Measurements from ENCODE around the gene RASL12. TPM values are rescaled to one million over a fixed set of nuclear protein-coding genes. Genes with fewer than 3 reads are reported as not detected.

RASL12 gene, protein sequence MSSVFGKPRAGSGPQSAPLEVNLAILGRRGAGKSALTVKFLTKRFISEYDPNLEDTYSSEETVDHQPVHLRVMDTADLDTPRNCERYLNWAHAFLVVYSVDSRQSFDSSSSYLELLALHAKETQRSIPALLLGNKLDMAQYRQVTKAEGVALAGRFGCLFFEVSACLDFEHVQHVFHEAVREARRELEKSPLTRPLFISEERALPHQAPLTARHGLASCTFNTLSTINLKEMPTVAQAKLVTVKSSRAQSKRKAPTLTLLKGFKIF
- 2.7 TPM for total RNA-seq
- polyA plus RNA-seq = 6.8 TPM
- long read RNA-seq, donor 1 = 0 reads
- long read RNA-seq, donor 2 = 0 reads
- long read RNA-seq, donor 3, partial matches to known transcripts = 0 of 2 reads
- long read RNA-seq, donor 3, other reads (novel, unspliced or antisense) = 0 of 2 reads
- long read RNA-seq, donor 4, partial matches to known transcripts = 0 of 2 reads
- long read RNA-seq, donor 4, other reads (novel, unspliced or antisense) = 0 of 2 reads
- long read RNA-seq, donor 5 = 0 reads
- long read RNA-seq, donor 6, partial matches to known transcripts = 0 of 1 reads
- long read RNA-seq, donor 6, other reads (novel, unspliced or antisense) = 0 of 1 reads
- long read RNA-seq, donor 7 = 0 reads
- long read RNA-seq, donor 8, partial matches to known transcripts = 0 of 1 reads
- long read RNA-seq, donor 8, other reads (novel, unspliced or antisense) = 0 of 1 reads
- long read RNA-seq, donor 9, partial matches to known transcripts = 0 of 1 reads
- long read RNA-seq, donor 9, other reads (novel, unspliced or antisense) = 0 of 1 reads
- long read RNA-seq, donor 10, partial matches to known transcripts = 0 of 1 reads
- long read RNA-seq, donor 10, other reads (novel, unspliced or antisense) = 0 of 1 reads

GRCh38 chr15:65067645-65068402 lies at the start of gene RASL12:
Gene RASL12 (minus strand): TSS chr15:65067991. CDS start chr15:65067835, 156 bp downstream.
- H3K27ac ChIP-seq (ENCODE audit: low read depth in 1 of 2, low read length in 1 of 2) = no peak within 1 kb of the TSS
- no peaks in the 10 kb centered on the region for H3K36me3 ChIP-seq (ENCODE audit: control insufficient read depth in 2 of 2, insufficient read depth in 2 of 2, low read length in 1 of 2)
- DNase-seq (ENCODE audit: low read depth in 6 of 9, low spot score in 9 of 9) = no peak
- H3K9me3 ChIP-seq (ENCODE audit: control insufficient read depth in 2 of 2, insufficient read depth in 1 of 2, low read length in 1 of 2) = no peaks in the 10 kb centered on the region
- H3K4me3 ChIP-seq (ENCODE audit: low read length in 2 of 2) = peak within 1 kb of the TSS; percentile 18 to 25
- peaks cover 30 to 48% of the 10 kb centered on the region in 2 donors for H3K27me3 ChIP-seq (ENCODE audit: control insufficient read depth in 2 of 2, insufficient read depth in 1 of 2, low read length in 1 of 2)
- WGBS = 10% methylated on average over 66 of the region's 66 CpGs
- H3K4me1 ChIP-seq (ENCODE audit: control insufficient read depth in 2 of 2, insufficient read depth in 2 of 2, low read length in 2 of 2) = no peaks in the 10 kb centered on the region

DNA sequence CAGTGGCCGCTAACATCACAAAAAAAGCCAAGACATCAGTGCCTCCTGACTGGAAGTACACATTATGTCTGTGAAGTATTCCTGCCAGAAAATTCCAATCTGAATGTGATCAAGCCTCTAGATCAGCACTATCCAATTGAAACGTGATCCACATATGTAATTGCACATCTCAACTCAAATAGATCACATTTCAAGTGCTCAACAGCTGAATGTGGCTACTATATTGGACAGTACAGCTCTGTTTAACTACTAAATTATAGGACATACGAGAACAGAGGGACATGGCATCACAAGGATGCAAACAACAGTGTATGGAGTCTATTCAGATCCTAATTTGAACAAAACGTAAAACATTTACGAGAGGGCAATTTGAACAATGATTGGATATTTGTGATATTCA lies 47.8 kb upstream of the RASL12 start:
- Histone ChIP-seq H3K9me3 (ENCODE audit: control insufficient read depth in 2 of 2, insufficient read depth in 1 of 2, low read length in 1 of 2) (no peaks in the 10 kb centered on the region), H3K4me3 (ENCODE audit: low read length in 2 of 2) (no peak overlapping the region), H3K27me3 (ENCODE audit: control insufficient read depth in 2 of 2, insufficient read depth in 1 of 2, low read length in 1 of 2) (no peaks in the 10 kb centered on the region), H3K4me1 (ENCODE audit: control insufficient read depth in 2 of 2, insufficient read depth in 2 of 2, low read length in 2 of 2) (no peaks in the 10 kb centered on the region), H3K36me3 (ENCODE audit: control insufficient read depth in 2 of 2, insufficient read depth in 2 of 2, low read length in 1 of 2) (peaks cover 54 to 55% of the 10 kb centered on the region in 2 donors), H3K27ac (ENCODE audit: low read depth in 1 of 2, low read length in 1 of 2) (no peak overlapping the region)
- DNase-seq (ENCODE audit: low read depth in 6 of 9, low spot score in 9 of 9) = no peak
- 97% methylated on average over 5 of the region's 5 CpGs for WGBS

GRCh38 chr15:65115086-65115485 lies 47.3 kb upstream of the RASL12 start, which contains the start of gene UBAP1L:
Gene UBAP1L (minus strand): TSS chr15:65115200. CDS start chr15:65106215, 8,985 bp downstream.
- no peak within 1 kb of the TSS for H3K4me3 ChIP-seq (ENCODE audit: low read length in 2 of 2)
- H3K27me3 ChIP-seq (ENCODE audit: control insufficient read depth in 2 of 2, insufficient read depth in 1 of 2, low read length in 1 of 2) = no peaks in the 10 kb centered on the region
- H3K36me3 ChIP-seq (ENCODE audit: control insufficient read depth in 2 of 2, insufficient read depth in 2 of 2, low read length in 1 of 2) = peaks cover 53 to 54% of the 10 kb centered on the region in 2 donors
- H3K4me1 ChIP-seq (ENCODE audit: control insufficient read depth in 2 of 2, insufficient read depth in 2 of 2, low read length in 2 of 2) = no peaks in the 10 kb centered on the region
- over 99% methylated on average over 2 of the region's 2 CpGs for WGBS
- no peak for DNase-seq (ENCODE audit: low read depth in 6 of 9, low spot score in 9 of 9)
- H3K9me3 ChIP-seq (ENCODE audit: control insufficient read depth in 2 of 2, insufficient read depth in 1 of 2, low read length in 1 of 2) = no peaks in the 10 kb centered on the region
- no peak within 1 kb of the TSS for H3K27ac ChIP-seq (ENCODE audit: low read depth in 1 of 2, low read length in 1 of 2)

GRCh38 chr15:65110676-65111292 lies 43.0 kb upstream of the RASL12 start:
- H3K9me3 ChIP-seq (ENCODE audit: control insufficient read depth in 2 of 2, insufficient read depth in 1 of 2, low read length in 1 of 2) = no peaks in the 10 kb centered on the region
- H3K27ac ChIP-seq (ENCODE audit: low read depth in 1 of 2, low read length in 1 of 2) = no peak overlapping the region
- WGBS = 97% methylated on average over 3 of the region's 3 CpGs
- no peak for DNase-seq (ENCODE audit: low read depth in 6 of 9, low spot score in 9 of 9)
- no peaks in the 10 kb centered on the region for H3K4me1 ChIP-seq (ENCODE audit: control insufficient read depth in 2 of 2, insufficient read depth in 2 of 2, low read length in 2 of 2)
- H3K27me3 ChIP-seq (ENCODE audit: control insufficient read depth in 2 of 2, insufficient read depth in 1 of 2, low read length in 1 of 2) = no peaks in the 10 kb centered on the region
- H3K4me3 ChIP-seq (ENCODE audit: low read length in 2 of 2) = no peak overlapping the region
- H3K36me3 ChIP-seq (ENCODE audit: control insufficient read depth in 2 of 2, insufficient read depth in 2 of 2, low read length in 1 of 2) = peaks cover 31 to 34% of the 10 kb centered on the region in 2 donors

DNA sequence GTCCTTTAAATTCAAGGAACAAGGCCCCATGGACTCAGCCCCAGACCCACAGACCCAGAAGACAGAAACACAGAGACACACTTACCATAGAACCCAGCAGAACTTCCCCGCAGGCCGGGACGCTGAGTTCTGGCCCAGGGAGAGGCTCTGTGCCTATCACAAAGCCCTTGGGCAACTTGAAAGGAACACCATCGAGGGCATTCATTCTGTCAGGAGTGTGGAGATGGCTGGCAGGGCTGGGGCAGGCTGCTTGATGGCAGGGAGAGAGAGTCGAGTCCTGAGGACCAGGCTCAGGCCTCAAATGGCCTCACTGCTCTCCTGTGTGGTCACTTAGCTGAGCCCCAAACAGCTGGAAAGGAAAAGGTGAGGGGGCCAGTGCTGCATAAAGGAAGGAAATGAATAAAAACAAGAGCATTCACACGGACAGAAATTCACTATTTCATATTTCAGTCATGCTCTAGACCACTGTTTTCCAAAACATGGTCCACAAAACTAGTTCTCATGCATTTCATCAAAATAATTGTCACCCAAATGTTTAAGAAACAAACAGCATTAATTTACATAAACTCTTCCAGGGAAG lies 38.3 kb upstream of the RASL12 start:
- Histone ChIP-seq H3K36me3 (ENCODE audit: control insufficient read depth in 2 of 2, insufficient read depth in 2 of 2, low read length in 1 of 2) (peaks cover 16 to 28% of the 10 kb centered on the region in 2 donors), H3K27ac (ENCODE audit: low read depth in 1 of 2, low read length in 1 of 2) (no peak overlapping the region), H3K27me3 (ENCODE audit: control insufficient read depth in 2 of 2, insufficient read depth in 1 of 2, low read length in 1 of 2) (no peaks in the 10 kb centered on the region), H3K4me1 (ENCODE audit: control insufficient read depth in 2 of 2, insufficient read depth in 2 of 2, low read length in 2 of 2) (no peaks in the 10 kb centered on the region), H3K4me3 (ENCODE audit: low read length in 2 of 2) (no peak overlapping the region), H3K9me3 (ENCODE audit: control insufficient read depth in 2 of 2, insufficient read depth in 1 of 2, low read length in 1 of 2) (no peaks in the 10 kb centered on the region)
- DNase-seq (ENCODE audit: low read depth in 6 of 9, low spot score in 9 of 9) = no peak
- WGBS = 84% methylated on average over 6 of the region's 6 CpGs

GRCh38 chr15:65105038-65105437 lies 37.2 kb upstream of the RASL12 start:
- no peaks in the 10 kb centered on the region for H3K27me3 ChIP-seq (ENCODE audit: control insufficient read depth in 2 of 2, insufficient read depth in 1 of 2, low read length in 1 of 2)
- no peak for DNase-seq (ENCODE audit: low read depth in 6 of 9, low spot score in 9 of 9)
- H3K9me3 ChIP-seq (ENCODE audit: control insufficient read depth in 2 of 2, insufficient read depth in 1 of 2, low read length in 1 of 2) = no peaks in the 10 kb centered on the region
- H3K4me3 ChIP-seq (ENCODE audit: low read length in 2 of 2) = no peak overlapping the region
- no peak overlapping the region for H3K27ac ChIP-seq (ENCODE audit: low read depth in 1 of 2, low read length in 1 of 2)
- 95% methylated on average over 5 of the region's 5 CpGs for WGBS
- peaks cover 26 to 37% of the 10 kb centered on the region in 2 donors for H3K36me3 ChIP-seq (ENCODE audit: control insufficient read depth in 2 of 2, insufficient read depth in 2 of 2, low read length in 1 of 2)
- no peaks in the 10 kb centered on the region for H3K4me1 ChIP-seq (ENCODE audit: control insufficient read depth in 2 of 2, insufficient read depth in 2 of 2, low read length in 2 of 2)

DNA sequence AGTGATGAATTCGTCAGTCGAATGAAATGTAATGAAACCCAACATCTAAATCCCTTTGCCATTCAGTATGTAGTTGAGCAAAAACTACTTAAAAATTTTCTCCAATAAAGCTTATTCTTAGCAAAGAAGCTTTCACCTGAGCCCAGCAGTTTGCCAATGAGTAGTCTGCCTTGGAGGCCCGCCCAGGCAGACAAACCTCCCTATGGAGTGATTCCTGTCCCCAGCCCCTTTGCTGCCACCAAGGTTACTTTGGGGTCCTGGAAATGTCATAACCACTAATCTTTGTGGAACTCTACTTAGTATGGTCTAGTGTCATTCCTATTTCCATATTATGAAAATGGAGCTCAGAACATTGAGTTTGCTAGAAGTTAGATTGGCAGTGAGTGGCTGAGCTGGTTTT lies 35.1 kb upstream of the RASL12 start:
- H3K9me3 ChIP-seq (ENCODE audit: control insufficient read depth in 2 of 2, insufficient read depth in 1 of 2, low read length in 1 of 2) = no peaks in the 10 kb centered on the region
- no peak overlapping the region for H3K4me3 ChIP-seq (ENCODE audit: low read length in 2 of 2)
- H3K27ac ChIP-seq (ENCODE audit: low read depth in 1 of 2, low read length in 1 of 2) = no peak overlapping the region
- DNase-seq (ENCODE audit: low read depth in 6 of 9, low spot score in 9 of 9) = no peak
- H3K36me3 ChIP-seq (ENCODE audit: control insufficient read depth in 2 of 2, insufficient read depth in 2 of 2, low read length in 1 of 2) = peaks cover 45 to 55% of the 10 kb centered on the region in 2 donors
- H3K27me3 ChIP-seq (ENCODE audit: control insufficient read depth in 2 of 2, insufficient read depth in 1 of 2, low read length in 1 of 2) = no peaks in the 10 kb centered on the region
- WGBS = over 99% methylated on average over 3 of the region's 3 CpGs
- no peaks in the 10 kb centered on the region for H3K4me1 ChIP-seq (ENCODE audit: control insufficient read depth in 2 of 2, insufficient read depth in 2 of 2, low read length in 2 of 2)

Data from thymus (tissue), 14 donors.